Astrocyte of the spinal cord (primary cell): ENCODE results near the gene HTRA1.

Experiments
- DNase-seq: peaks from one replicate; pipeline ENCODE4 v3.0.0; 2011; ENCODE audit warnings: low read depth, low spot score
- H3K4me3 ChIP-seq: 2 replicates; pipeline ENCODE4 v1.5.1; 2011; ENCODE audit warnings: low read depth, mild to moderate bottlenecking, low read length, moderate library complexity
- in situ Hi-C: cut with HindIII; loops from 2 replicates; pipeline ENCODE4 v1.10.0; 2017; ENCODE audit warnings: low sequenced_read_pairs
- TF ChIP-seq, protein P1 (sequence below): IDR thresholded peaks from 2 replicates; pipeline ENCODE4 v1.5.1; 2012; ENCODE audit warnings: low read depth, mild to moderate bottlenecking, low read length, inconsistent platforms

HTRA1 gene

GRCh38 chr10:122435212-122435827, 26.0 kb upstream of the HTRA1 start:
- in situ Hi-C loops: no loop called here
- TF ChIP-seq, protein P1, sequence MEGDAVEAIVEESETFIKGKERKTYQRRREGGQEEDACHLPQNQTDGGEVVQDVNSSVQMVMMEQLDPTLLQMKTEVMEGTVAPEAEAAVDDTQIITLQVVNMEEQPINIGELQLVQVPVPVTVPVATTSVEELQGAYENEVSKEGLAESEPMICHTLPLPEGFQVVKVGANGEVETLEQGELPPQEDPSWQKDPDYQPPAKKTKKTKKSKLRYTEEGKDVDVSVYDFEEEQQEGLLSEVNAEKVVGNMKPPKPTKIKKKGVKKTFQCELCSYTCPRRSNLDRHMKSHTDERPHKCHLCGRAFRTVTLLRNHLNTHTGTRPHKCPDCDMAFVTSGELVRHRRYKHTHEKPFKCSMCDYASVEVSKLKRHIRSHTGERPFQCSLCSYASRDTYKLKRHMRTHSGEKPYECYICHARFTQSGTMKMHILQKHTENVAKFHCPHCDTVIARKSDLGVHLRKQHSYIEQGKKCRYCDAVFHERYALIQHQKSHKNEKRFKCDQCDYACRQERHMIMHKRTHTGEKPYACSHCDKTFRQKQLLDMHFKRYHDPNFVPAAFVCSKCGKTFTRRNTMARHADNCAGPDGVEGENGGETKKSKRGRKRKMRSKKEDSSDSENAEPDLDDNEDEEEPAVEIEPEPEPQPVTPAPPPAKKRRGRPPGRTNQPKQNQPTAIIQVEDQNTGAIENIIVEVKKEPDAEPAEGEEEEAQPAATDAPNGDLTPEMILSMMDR: peak; percentile 29
- no peak overlapping the region for H3K4me3 ChIP-seq
- peak; percentile 67 for DNase-seq

- peak; percentile 72 for DNase-seq
- TF ChIP-seq, protein P1: no peak
- in situ Hi-C loops: no loop called here
- H3K4me3 ChIP-seq: no peak overlapping the region
These were observed 19.4 kb upstream of the HTRA1 start for GRCh38 chr10:122441961-122442360.

DNA sequence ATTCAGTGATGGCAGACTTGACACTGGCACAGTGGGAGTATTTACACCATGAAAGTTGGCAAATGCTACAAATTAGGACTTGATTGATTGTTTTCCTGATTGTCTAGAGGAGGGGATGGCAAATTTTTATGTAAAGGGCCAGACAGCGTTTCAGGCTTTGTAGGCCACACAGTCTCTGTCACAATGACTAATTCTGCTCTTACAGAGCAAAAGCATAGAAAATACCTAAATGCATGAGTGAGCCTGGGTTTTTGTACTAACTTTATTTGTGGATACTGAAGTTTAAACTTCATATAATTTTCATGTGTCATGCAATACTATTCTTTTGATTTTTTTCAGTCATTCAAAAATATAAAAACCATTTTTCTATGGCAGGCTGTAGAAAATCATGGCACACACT, 15.9 kb upstream of the HTRA1 start:
- TF ChIP-seq, protein P1: no peak
- in situ Hi-C loops: no loop called here
- DNase-seq: no peak
- no peak overlapping the region for H3K4me3 ChIP-seq

DNA sequence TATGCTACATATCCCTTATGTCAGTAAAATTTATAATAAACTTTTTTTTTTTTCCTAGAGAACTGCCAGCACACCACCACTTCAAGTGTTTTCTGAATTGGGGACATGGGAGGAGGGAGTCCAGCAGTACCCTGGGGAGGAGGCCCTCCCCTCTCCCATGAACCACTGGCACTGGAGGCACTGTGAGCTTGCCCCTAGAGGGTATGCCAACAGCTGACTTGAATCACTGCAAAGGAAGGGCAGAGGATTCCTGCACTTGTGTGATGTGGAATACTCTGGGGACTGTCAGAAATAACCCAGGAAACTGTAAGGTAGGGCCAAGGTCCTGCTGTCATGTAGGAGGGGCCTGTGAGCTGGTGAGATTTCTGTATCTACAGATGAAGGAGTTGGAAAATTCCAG, 15.4 kb upstream of the HTRA1 start:
- no peak for DNase-seq
- TF ChIP-seq, protein P1: no peak
- in situ Hi-C loops: no loop called here
- H3K4me3 ChIP-seq: no peak overlapping the region

DNA sequence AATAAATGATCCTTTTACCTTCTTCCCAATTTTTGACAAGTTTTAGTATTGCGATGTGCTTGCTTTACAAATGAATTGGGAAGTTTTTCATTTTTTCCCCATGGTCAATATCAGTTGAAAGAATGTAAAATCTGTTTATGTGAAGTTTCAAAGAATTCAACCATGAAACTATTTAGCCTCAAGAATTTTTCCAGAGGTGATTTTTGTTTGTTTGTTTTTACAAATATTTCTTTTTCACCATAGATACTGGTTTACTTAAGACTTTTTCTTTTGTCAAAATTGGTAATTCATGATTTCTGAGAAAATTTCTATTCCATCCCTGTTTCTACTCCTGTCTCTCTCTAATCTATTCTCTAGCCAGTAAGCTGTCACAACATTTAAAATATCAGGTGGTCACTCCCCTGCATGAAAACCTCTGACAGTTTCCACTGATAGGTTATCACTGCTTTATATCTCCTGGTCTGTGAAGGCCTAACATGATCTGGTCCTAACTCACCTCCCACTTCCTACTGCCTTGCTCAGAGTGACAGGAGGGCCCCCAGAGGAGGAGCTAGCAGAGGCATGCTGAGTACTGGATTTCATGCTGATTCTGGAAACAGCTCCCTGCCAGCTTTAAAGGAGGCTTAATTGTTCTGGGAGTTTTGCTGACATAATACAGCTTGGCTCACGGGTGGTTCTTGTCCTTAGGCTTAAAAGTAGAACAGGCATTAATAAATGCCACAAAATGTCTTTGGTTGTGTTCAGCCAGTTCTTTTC, 14.5 kb upstream of the HTRA1 start:
- H3K4me3 ChIP-seq: no peak overlapping the region
- peak; percentile 20 for DNase-seq
- in situ Hi-C loops: no loop called here
- TF ChIP-seq, protein P1: no peak

DNA sequence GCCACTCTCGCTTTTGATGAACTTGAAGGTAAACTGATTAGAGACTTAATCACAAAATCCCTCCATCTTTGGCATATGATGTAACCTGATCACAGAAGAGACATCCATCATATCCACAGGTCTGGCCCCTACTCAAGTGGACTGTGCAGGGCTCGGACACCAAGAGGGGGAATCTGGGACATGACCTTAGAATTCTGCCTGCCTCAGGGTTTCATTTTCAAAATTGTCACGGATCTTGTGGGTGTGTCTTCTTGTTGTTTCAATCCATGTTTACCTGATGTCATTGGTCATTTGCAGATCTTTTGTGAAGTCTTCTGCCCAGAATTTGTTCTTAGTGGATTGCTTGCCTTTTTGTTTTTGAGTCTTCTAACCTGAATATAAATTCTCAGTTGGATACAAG, 12.8 kb upstream of the HTRA1 start:
- TF ChIP-seq, protein P1: no peak
- H3K4me3 ChIP-seq: no peak overlapping the region
- in situ Hi-C loops: no loop called here
- DNase-seq: no peak
